Endothelial cell of umbilical vein (primary cell): ENCODE data around the gene OR7A10.

Source experiments
- CTCF ChIP-seq, 2 donors: IDR thresholded peaks; 1 replicate in 1 of 2; 2 replicates in 1 of 2; pipeline ENCODE4 v1.5.1; 2011; ENCODE audit warnings: low read length in 2 of 2, mild to moderate bottlenecking in 2 of 2, moderate library complexity in 2 of 2, control low read depth in 1 of 2, inconsistent platforms in 1 of 2, low read depth in 1 of 2; ENCODE audit not compliant: insufficient read depth in 1 of 2; ENCODE audit errors: extremely low read depth in 1 of 2
- EZH2 ChIP-seq: IDR thresholded peaks from 2 replicates; pipeline ENCODE4 v1.6.1; 2012; ENCODE audit warnings: borderline replicate concordance, low read depth, mild to moderate bottlenecking, moderate library complexity, low read length, inconsistent platforms; ENCODE audit not compliant: severe bottlenecking
- MAX ChIP-seq: IDR thresholded peaks from 2 replicates; pipeline ENCODE4 v1.6.1; 2011; ENCODE audit not compliant: insufficient read depth, insufficient read length
- MYC ChIP-seq: IDR thresholded peaks from one replicate; pipeline ENCODE4 v1.6.1; 2011; ENCODE audit warnings: mild to moderate bottlenecking, low read depth, low read length
- POLR2A ChIP-seq: IDR thresholded peaks from 2 replicates; pipeline ENCODE4 v1.6.1; 2012; ENCODE audit warnings: low read depth, mild to moderate bottlenecking, control low read depth, low read length
- POLR2AphosphoS5 ChIP-seq: IDR thresholded peaks from 2 replicates; pipeline ENCODE4 v1.6.1; 2012; ENCODE audit warnings: low read depth, mild to moderate bottlenecking, control low read depth, low read length, moderate library complexity; ENCODE audit not compliant: insufficient read depth

- TF ChIP-seq CTCF (IDR thresholded peaks at IDR 0.05; ENCODE audit: extremely low read depth in 1 of 2, insufficient read depth in 1 of 2, low read depth in 1 of 2, low read length in 2 of 2): no peak
- no peak for TF ChIP-seq MAX
- no peak for TF ChIP-seq POLR2A
- no peak for TF ChIP-seq MYC
- no peak for TF ChIP-seq POLR2AphosphoS5
- TF ChIP-seq EZH2: no peak
Observed at GRCh38 chr19:14848822-14849221, at the start of gene OR7A10.
